Calu3 (cell line): Measurements from ENCODE around the gene SETX. TPM values are rescaled to one million over a fixed set of nuclear protein-coding genes. Genes with fewer than 3 reads are reported as not detected.

Source experiments
- BruUV-seq: library from RNA; stranded (reverse); fragments of 400-500 nt; replicated peaks from 2 replicates; lab custom pipeline; 2021; lab: Mats Ljungman, UMichigan
- CTCF ChIA-PET: fragments of 300-600 bp; sonication (Branson Sonifier 250); formaldehyde crosslinking; loops from one replicate; lab custom pipeline; 2022; ENCODE audit warnings: antibody characterized with exemption; lab: Charles Lee
- DNase-seq: peaks from one replicate; pipeline ENCODE4 v3.0.0; 2022
- H3K27ac Mint-ChIP-seq: one replicate; pipeline ENCODE4 v1.8.0; 2022; ENCODE audit warnings: mixed read lengths; ENCODE audit not compliant: unreplicated experiment
- H3K27me3 Mint-ChIP-seq: one replicate; pipeline ENCODE4 v1.8.0; 2022; ENCODE audit warnings: mixed read lengths; ENCODE audit not compliant: unreplicated experiment
- H3K36me3 Mint-ChIP-seq: one replicate; pipeline ENCODE4 v1.8.0; 2022; ENCODE audit warnings: mild to moderate bottlenecking, moderate library complexity, mixed read lengths; ENCODE audit not compliant: insufficient read depth, unreplicated experiment
- H3K4me1 Mint-ChIP-seq: one replicate; pipeline ENCODE4 v1.8.0; 2022; ENCODE audit warnings: mild to moderate bottlenecking, low read depth, mixed read lengths; ENCODE audit not compliant: unreplicated experiment
- H3K4me3 Mint-ChIP-seq: one replicate; pipeline ENCODE4 v1.8.0; 2022; ENCODE audit warnings: mild to moderate bottlenecking, low read depth, moderate library complexity, mixed read lengths; ENCODE audit not compliant: unreplicated experiment
- H3K9me3 Mint-ChIP-seq: one replicate; pipeline ENCODE4 v1.8.0; 2022; ENCODE audit warnings: low read depth, mixed read lengths; ENCODE audit not compliant: unreplicated experiment
- CTCF ChIP-seq: fragments of 200-600 bp; IDR thresholded peaks from one replicate; pipeline ENCODE4 v1.8.0; 2022; ENCODE audit warnings: antibody characterized with exemption; ENCODE audit not compliant: unreplicated experiment
- intact Hi-C: fragments of 100-400 bp; cut with micrococcal nuclease; formaldehyde crosslinking; loops from one replicate; pipeline ENCODE4 v1.10.0; 2022; ENCODE audit not compliant: unreplicated experiment
- total RNA-seq: library from RNA; stranded (reverse); gene quantifications from 2 replicates; pipeline ENCODE4 v1.2.3, GENCODE V29; 2022

Gene SETX
- total RNA-seq, 1 experiment from 2014 or later = 24.2 TPM

GRCh38 chr9:132346177-132346576 is 8.6 kb downstream of the SETX start:
- Mint-ChIP-seq H3K4me3 (no peak overlapping the region), H3K4me1 (no peaks in the 10 kb centered on the region), H3K27ac (no peak overlapping the region), H3K36me3 (peaks cover 42% of the 10 kb centered on the region), H3K9me3 (no peaks in the 10 kb centered on the region), H3K27me3 (no peaks in the 10 kb centered on the region)
- no peak for TF ChIP-seq CTCF
- BruUV-seq = no TSS peak
- intact Hi-C loops = no loop called here
- CTCF ChIA-PET = interaction anchor here (0.7 kb wide), 1 partner anchor 15 kb away, joined by 4 read pairs; no protein-coding TSS in a partner anchor
- DNase-seq = no peak

- no peak overlapping the region for H3K4me3 Mint-ChIP-seq
- intact Hi-C loops = no loop called here
- no peak for TF ChIP-seq CTCF
- peaks cover 29% of the 10 kb centered on the region for H3K36me3 Mint-ChIP-seq
- H3K27me3 Mint-ChIP-seq = no peaks in the 10 kb centered on the region
- no TSS peak for BruUV-seq
- DNase-seq = no peak
- H3K4me1 Mint-ChIP-seq = no peaks in the 10 kb centered on the region
- no peaks in the 10 kb centered on the region for H3K9me3 Mint-ChIP-seq
- CTCF ChIA-PET = no interaction called here
- H3K27ac Mint-ChIP-seq = no peak overlapping the region
Measured at GRCh38 chr9:132341177-132341840, 13.5 kb downstream of the SETX start.

- Mint-ChIP-seq H3K27me3 (no peaks in the 10 kb centered on the region), H3K27ac (no peak overlapping the region), H3K4me3 (no peak overlapping the region), H3K9me3 (no peaks in the 10 kb centered on the region), H3K36me3 (peaks cover 38% of the 10 kb centered on the region), H3K4me1 (no peaks in the 10 kb centered on the region)
- BruUV-seq = no TSS peak
- CTCF ChIA-PET = no interaction called here
- no peak for TF ChIP-seq CTCF
- intact Hi-C loops = no loop called here
- no peak for DNase-seq
Measured at GRCh38 chr9:132334364-132334763, 20.4 kb downstream of the SETX start.

GRCh38 chr9:132333556-132333955 is 21.2 kb downstream of the SETX start:
- H3K4me1 Mint-ChIP-seq = no peaks in the 10 kb centered on the region
- CTCF ChIA-PET = no interaction called here
- H3K36me3 Mint-ChIP-seq = peaks cover 40% of the 10 kb centered on the region
- no peaks in the 10 kb centered on the region for H3K27me3 Mint-ChIP-seq
- H3K27ac Mint-ChIP-seq = no peak overlapping the region
- intact Hi-C loops = no loop called here
- DNase-seq = no peak
- TF ChIP-seq CTCF = no peak
- H3K9me3 Mint-ChIP-seq = no peaks in the 10 kb centered on the region
- H3K4me3 Mint-ChIP-seq = no peak overlapping the region
- BruUV-seq = no TSS peak
